WTC11 (cell line): Measurements from ENCODE around the gene ENTPD6. TPM values are rescaled to one million over a fixed set of nuclear protein-coding genes. Genes with fewer than 3 reads are reported as not detected.

Source experiments
- ATAC-seq: fragments of 200-7000 bp; cut with Tn5 transposase; 2 replicates; pipeline ENCODE4 v1.10.0; 2021; ENCODE audit warnings: mild to moderate bottlenecking, moderate library complexity
- CTCF ChIA-PET: fragments of 300-600 bp; sonication (Branson Sonifier 250); formaldehyde crosslinking; loops from one replicate; lab custom pipeline; 2021; ENCODE audit warnings: antibody characterized with exemption; lab: Charles Lee
- POLR2A ChIA-PET: fragments of 350-600 bp; sonication (Branson Sonifier 250); formaldehyde crosslinking; loops from one replicate; lab custom pipeline; 2021; ENCODE audit warnings: antibody characterized with exemption; lab: Charles Lee
- DNase-seq: peaks from one replicate; pipeline ENCODE4 v3.0.0; 2021; ENCODE audit warnings: low spot score
- H3K27ac Mint-ChIP-seq: 2 replicates; pipeline ENCODE4 v1.8.0; 2021; ENCODE audit warnings: mixed read lengths
- H3K27me3 Mint-ChIP-seq: 2 replicates; pipeline ENCODE4 v1.8.0; 2021; ENCODE audit warnings: low read depth, mild to moderate bottlenecking, moderate library complexity, mixed read lengths
- H3K36me3 Mint-ChIP-seq: 2 replicates; pipeline ENCODE4 v1.8.0; 2021; ENCODE audit warnings: mixed read lengths
- H3K4me1 Mint-ChIP-seq: 2 replicates; pipeline ENCODE4 v1.8.0; 2022; ENCODE audit warnings: mixed read lengths
- H3K4me3 Mint-ChIP-seq: 2 replicates; pipeline ENCODE4 v1.8.0; 2021; ENCODE audit warnings: mild to moderate bottlenecking, moderate library complexity, mixed read lengths
- H3K9me3 Mint-ChIP-seq: 2 replicates; pipeline ENCODE4 v1.8.0; 2021; ENCODE audit warnings: mixed read lengths
- GABPB1 ChIP-seq: sonication (generic); formaldehyde crosslinking; IDR thresholded peaks from 2 replicates; pipeline ENCODE4 v1.8.1; 2023; ENCODE audit warnings: mild to moderate bottlenecking, missing genetic modification reagents
- NFE2L1 ChIP-seq: sonication (generic); formaldehyde crosslinking; IDR thresholded peaks from 2 replicates; pipeline ENCODE4 v1.8.1; 2023; ENCODE audit warnings: missing genetic modification reagents
- SP1 ChIP-seq: sonication (generic); formaldehyde crosslinking; conservative IDR thresholded peaks from 2 replicates; pipeline ENCODE4 v1.8.1; 2022; ENCODE audit warnings: missing genetic modification reagents
- ZNF317 ChIP-seq: sonication (generic); formaldehyde crosslinking; IDR thresholded peaks from 2 replicates; pipeline ENCODE4 v1.8.1; 2023; ENCODE audit warnings: low read depth, mild to moderate bottlenecking, moderate library complexity, missing genetic modification reagents, borderline replicate concordance
- ZNF423 ChIP-seq: fragments of 250-450 bp; sonication (Bioruptor Pico); IDR thresholded peaks from 2 replicates; pipeline ENCODE4 v2.1.2; 2022; ENCODE audit warnings: mild to moderate bottlenecking, moderate library complexity
- total RNA-seq: library from RNA; stranded (reverse); gene quantifications from 3 replicates; pipeline ENCODE4 v1.2.3, GENCODE V29; 2021
- TF ChIP-seq, protein P1 (sequence below): sonication (generic); formaldehyde crosslinking; IDR thresholded peaks from 2 replicates; pipeline ENCODE4 v1.8.1; 2022; ENCODE audit warnings: low read depth, missing genetic modification reagents, borderline replicate concordance
- TF ChIP-seq, protein P2 (sequence below): sonication (generic); formaldehyde crosslinking; IDR thresholded peaks from 2 replicates; pipeline ENCODE4 v1.8.0; 2023; ENCODE audit warnings: missing genetic modification reagents, mild to moderate bottlenecking, borderline replicate concordance
- TF ChIP-seq, protein P3 (sequence below): fragments of 250-450 bp; sonication (Bioruptor Pico); IDR thresholded peaks from 2 replicates; pipeline ENCODE4 v1.9.0; 2021; ENCODE audit warnings: mild to moderate bottlenecking, borderline replicate concordance
- TF ChIP-seq, protein P4 (sequence below): sonication (generic); formaldehyde crosslinking; IDR thresholded peaks from 2 replicates; pipeline ENCODE4 v1.8.1; 2022; ENCODE audit warnings: missing genetic modification reagents, borderline replicate concordance
- TF ChIP-seq, protein P5 (sequence below): fragments of 250-450 bp; sonication (Bioruptor Pico); IDR thresholded peaks from 2 replicates; pipeline ENCODE4 v2.1.2; 2022; ENCODE audit warnings: mild to moderate bottlenecking, moderate library complexity

ENTPD6 gene
- total RNA-seq, 1 experiment from 2014 or later: 56.9 TPM

DNA sequence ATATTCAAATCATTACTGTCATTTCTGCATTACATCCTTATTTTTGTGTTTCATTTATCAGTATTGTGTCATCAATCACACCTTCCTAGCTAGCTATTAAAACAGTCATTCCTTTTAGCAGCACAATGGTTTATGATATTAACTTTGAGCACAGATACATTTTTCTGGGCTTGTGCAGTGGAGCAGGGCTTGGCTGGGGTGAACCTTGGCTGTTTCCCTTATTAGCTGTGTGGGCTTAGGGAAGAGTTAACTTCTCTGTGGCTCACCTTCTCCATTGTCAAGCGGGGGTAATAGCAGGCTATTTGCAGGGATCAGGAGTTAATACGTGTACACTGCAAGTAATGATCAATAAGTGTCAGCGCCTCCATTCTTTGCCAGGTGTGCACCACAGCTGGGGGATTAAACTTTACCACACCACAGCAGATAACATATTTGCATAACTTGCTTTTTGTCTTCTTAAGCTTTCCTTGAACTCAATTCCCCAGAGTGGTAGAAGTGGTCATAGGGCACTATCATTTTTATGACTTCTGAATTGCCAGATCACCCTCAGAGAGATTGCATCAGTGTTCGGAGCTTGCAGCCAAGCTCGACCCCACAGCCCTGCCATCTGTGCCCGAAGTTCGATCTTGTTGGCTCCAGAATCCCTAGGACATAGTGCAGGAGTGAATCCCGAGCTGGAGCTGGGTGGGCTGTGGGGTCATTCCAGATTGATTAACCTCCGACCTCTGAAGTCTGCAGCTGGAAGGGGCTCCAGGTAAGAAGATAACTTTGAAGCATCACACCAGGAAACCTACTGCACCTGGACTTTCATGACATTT is 50.9 kb downstream of the ENTPD6 start:
- Mint-ChIP-seq H3K4me3 (peak overlapping the region; percentile 87), H3K9me3 (peaks cover 4% of the 10 kb centered on the region), H3K27me3 (peaks cover 9% of the 10 kb centered on the region), H3K4me1 (peaks cover 41% of the 10 kb centered on the region), H3K36me3 (no peaks in the 10 kb centered on the region), H3K27ac (no peak overlapping the region)
- ATAC-seq: no peak
- CTCF ChIA-PET: interaction anchor here (0.8 to 3.0 kb wide), 25 partner anchors 11 to 315 kb away, joined by 3 to 48 read pairs (median 4); partner anchors contain the start of gene ENTPD6
- 0 out of 2 replicates have a peak, but pooled peaks have one; percentile 34 for TF ChIP-seq GABPB1 (CRISPR knock-in tag)
- TF ChIP-seq, protein P1, sequence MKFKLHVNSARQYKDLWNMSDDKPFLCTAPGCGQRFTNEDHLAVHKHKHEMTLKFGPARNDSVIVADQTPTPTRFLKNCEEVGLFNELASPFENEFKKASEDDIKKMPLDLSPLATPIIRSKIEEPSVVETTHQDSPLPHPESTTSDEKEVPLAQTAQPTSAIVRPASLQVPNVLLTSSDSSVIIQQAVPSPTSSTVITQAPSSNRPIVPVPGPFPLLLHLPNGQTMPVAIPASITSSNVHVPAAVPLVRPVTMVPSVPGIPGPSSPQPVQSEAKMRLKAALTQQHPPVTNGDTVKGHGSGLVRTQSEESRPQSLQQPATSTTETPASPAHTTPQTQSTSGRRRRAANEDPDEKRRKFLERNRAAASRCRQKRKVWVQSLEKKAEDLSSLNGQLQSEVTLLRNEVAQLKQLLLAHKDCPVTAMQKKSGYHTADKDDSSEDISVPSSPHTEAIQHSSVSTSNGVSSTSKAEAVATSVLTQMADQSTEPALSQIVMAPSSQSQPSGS: no peak
- POLR2A ChIA-PET: interaction anchor here (1.0 to 1.4 kb wide), 3 partner anchors 27 to 161 kb away, joined by 3 to 5 read pairs (median 5); partner anchors contain the start of genes ENTPD6 and GINS1
- DNase-seq: no peak

DNA sequence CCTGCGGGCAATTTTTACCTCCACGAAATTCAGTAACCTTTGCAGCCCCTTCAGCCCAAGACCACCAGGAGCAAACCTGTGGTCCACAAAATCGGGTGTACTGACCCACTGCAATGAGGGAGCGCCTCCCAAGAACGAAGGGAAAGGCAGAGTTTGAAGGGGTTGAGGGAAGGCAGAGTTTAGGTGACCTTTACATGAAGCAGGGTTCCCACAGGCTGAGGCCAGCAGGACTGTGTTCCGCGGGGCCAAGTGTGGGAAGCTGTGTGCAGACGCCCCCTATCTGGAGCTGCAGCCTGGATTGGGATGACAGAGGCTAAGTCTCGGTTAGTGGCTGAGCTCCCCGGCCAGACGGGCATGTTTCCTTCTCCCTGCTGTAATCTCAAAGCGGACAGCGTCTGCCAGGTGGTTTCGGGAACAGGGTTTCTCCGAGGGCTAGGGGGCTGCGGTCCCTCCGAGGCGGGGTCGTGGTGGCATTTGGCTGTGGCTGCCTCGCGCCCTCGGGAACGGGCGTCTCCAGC is 51.5 kb downstream of the ENTPD6 start:
- H3K4me3 Mint-ChIP-seq: peak overlapping the region; percentile 87
- H3K27ac Mint-ChIP-seq: no peak overlapping the region
- peak; percentile 77 for ATAC-seq
- H3K9me3 Mint-ChIP-seq: peaks cover 4% of the 10 kb centered on the region
- POLR2A ChIA-PET: interaction anchor here (1.0 to 1.4 kb wide), 4 partner anchors 27 to 160 kb away, joined by 3 to 5 read pairs (median 5); partner anchors contain the start of genes ENTPD6 and GINS1
- TF ChIP-seq GABPB1 (CRISPR knock-in tag): 0 out of 2 replicates have a peak, but pooled peaks have one; percentile 54
- TF ChIP-seq, protein P2, sequence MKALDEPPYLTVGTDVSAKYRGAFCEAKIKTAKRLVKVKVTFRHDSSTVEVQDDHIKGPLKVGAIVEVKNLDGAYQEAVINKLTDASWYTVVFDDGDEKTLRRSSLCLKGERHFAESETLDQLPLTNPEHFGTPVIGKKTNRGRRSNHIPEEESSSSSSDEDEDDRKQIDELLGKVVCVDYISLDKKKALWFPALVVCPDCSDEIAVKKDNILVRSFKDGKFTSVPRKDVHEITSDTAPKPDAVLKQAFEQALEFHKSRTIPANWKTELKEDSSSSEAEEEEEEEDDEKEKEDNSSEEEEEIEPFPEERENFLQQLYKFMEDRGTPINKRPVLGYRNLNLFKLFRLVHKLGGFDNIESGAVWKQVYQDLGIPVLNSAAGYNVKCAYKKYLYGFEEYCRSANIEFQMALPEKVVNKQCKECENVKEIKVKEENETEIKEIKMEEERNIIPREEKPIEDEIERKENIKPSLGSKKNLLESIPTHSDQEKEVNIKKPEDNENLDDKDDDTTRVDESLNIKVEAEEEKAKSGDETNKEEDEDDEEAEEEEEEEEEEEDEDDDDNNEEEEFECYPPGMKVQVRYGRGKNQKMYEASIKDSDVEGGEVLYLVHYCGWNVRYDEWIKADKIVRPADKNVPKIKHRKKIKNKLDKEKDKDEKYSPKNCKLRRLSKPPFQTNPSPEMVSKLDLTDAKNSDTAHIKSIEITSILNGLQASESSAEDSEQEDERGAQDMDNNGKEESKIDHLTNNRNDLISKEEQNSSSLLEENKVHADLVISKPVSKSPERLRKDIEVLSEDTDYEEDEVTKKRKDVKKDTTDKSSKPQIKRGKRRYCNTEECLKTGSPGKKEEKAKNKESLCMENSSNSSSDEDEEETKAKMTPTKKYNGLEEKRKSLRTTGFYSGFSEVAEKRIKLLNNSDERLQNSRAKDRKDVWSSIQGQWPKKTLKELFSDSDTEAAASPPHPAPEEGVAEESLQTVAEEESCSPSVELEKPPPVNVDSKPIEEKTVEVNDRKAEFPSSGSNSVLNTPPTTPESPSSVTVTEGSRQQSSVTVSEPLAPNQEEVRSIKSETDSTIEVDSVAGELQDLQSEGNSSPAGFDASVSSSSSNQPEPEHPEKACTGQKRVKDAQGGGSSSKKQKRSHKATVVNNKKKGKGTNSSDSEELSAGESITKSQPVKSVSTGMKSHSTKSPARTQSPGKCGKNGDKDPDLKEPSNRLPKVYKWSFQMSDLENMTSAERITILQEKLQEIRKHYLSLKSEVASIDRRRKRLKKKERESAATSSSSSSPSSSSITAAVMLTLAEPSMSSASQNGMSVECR (CRISPR knock-in tag): 0 out of 2 replicates have a peak, but pooled peaks have one; percentile 35
- TF ChIP-seq, protein P3, sequence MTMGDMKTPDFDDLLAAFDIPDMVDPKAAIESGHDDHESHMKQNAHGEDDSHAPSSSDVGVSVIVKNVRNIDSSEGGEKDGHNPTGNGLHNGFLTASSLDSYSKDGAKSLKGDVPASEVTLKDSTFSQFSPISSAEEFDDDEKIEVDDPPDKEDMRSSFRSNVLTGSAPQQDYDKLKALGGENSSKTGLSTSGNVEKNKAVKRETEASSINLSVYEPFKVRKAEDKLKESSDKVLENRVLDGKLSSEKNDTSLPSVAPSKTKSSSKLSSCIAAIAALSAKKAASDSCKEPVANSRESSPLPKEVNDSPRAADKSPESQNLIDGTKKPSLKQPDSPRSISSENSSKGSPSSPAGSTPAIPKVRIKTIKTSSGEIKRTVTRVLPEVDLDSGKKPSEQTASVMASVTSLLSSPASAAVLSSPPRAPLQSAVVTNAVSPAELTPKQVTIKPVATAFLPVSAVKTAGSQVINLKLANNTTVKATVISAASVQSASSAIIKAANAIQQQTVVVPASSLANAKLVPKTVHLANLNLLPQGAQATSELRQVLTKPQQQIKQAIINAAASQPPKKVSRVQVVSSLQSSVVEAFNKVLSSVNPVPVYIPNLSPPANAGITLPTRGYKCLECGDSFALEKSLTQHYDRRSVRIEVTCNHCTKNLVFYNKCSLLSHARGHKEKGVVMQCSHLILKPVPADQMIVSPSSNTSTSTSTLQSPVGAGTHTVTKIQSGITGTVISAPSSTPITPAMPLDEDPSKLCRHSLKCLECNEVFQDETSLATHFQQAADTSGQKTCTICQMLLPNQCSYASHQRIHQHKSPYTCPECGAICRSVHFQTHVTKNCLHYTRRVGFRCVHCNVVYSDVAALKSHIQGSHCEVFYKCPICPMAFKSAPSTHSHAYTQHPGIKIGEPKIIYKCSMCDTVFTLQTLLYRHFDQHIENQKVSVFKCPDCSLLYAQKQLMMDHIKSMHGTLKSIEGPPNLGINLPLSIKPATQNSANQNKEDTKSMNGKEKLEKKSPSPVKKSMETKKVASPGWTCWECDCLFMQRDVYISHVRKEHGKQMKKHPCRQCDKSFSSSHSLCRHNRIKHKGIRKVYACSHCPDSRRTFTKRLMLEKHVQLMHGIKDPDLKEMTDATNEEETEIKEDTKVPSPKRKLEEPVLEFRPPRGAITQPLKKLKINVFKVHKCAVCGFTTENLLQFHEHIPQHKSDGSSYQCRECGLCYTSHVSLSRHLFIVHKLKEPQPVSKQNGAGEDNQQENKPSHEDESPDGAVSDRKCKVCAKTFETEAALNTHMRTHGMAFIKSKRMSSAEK (CRISPR knock-in tag): no peak
- 0 out of 2 replicates have a peak, but pooled peaks have one; percentile 28 for TF ChIP-seq NFE2L1 (CRISPR knock-in tag)
- TF ChIP-seq, protein P4, sequence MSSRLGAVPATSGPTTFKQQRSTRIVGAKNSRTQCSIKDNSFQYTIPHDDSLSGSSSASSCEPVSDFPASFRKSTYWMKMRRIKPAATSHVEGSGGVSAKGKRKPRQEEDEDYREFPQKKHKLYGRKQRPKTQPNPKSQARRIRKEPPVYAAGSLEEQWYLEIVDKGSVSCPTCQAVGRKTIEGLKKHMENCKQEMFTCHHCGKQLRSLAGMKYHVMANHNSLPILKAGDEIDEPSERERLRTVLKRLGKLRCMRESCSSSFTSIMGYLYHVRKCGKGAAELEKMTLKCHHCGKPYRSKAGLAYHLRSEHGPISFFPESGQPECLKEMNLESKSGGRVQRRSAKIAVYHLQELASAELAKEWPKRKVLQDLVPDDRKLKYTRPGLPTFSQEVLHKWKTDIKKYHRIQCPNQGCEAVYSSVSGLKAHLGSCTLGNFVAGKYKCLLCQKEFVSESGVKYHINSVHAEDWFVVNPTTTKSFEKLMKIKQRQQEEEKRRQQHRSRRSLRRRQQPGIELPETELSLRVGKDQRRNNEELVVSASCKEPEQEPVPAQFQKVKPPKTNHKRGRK (CRISPR knock-in tag): no peak
- TF ChIP-seq, protein P5, sequence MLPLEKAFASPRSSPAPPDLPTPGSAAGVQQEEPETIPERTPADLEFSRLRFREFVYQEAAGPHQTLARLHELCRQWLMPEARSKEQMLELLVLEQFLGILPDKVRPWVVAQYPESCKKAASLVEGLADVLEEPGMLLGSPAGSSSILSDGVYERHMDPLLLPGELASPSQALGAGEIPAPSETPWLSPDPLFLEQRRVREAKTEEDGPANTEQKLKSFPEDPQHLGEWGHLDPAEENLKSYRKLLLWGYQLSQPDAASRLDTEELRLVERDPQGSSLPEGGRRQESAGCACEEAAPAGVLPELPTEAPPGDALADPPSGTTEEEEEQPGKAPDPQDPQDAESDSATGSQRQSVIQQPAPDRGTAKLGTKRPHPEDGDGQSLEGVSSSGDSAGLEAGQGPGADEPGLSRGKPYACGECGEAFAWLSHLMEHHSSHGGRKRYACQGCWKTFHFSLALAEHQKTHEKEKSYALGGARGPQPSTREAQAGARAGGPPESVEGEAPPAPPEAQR (CRISPR knock-in tag): no peak
- TF ChIP-seq ZNF317: no peak
- peak; percentile 10; the same call in 1 of the 2 replicates for TF ChIP-seq SP1 (CRISPR knock-in tag)
- TF ChIP-seq ZNF423 (CRISPR knock-in tag): no peak
- H3K27me3 Mint-ChIP-seq: peaks cover 9% of the 10 kb centered on the region
- no peaks in the 10 kb centered on the region for H3K36me3 Mint-ChIP-seq
- H3K4me1 Mint-ChIP-seq: peaks cover 35% of the 10 kb centered on the region
- DNase-seq: peak; percentile 74
- CTCF ChIA-PET: interaction anchor here (0.6 to 3.0 kb wide), 40 partner anchors 11 to 1929 kb away, joined by 3 to 48 read pairs (median 4); partner anchors contain the start of genes ENTPD6 and GINS1
